HG03139 (cell line): Measurements from ENCODE around the gene DDX39A.
"Not testable (repeated sequence)": the region's sequence is repeated elsewhere in the genome, so short reads cannot be mapped to it uniquely, and the experiment has no call there.

Experiments used
- ATAC-seq: cut with Tn5 transposase; IDR thresholded peaks from one replicate; pipeline ENCODE4 v1.9.1; 2021; ENCODE audit not compliant: unreplicated experiment

Gene DDX39A

DNA sequence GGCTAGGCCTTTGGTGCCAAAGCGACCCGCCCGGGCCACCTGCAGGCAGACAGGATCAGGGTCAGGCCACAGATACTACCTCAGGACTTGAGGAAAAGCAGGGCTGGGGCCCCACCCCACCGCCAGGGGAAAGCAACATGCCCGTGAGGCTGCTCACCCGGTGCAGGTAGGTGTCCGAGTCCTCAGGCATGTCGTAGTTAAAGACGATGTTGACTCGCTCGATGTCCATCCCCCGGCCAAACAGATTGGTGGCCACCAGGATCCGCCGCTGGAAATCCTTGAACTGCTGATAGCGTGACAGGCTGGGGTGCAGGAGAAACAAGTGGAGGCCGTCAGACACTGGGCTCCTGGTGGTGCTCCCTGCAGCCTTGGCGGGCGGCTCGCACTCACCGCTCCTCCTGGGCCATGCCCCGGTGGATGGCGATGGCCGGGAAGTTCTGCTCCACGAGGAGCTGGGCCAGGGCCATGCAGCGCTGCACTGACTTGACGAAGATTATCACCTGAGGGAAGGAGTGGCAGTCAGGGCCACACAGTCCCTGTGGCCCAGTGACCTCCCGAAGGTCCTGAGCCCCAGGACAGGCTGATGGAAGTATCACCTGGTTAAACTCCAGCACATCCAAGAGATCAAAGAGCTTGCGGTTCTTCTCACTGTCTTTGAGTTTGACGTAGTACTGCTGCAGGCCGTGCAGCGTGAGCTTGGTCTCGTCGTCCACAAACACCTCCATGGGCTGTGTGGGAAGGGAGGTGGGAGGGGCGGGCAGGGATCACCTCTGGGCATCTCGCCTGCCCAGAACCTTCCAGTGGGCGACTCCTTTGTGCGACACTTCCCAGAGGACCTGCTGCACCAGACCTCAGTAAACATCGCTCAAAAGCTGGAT lies 9.8 kb downstream of the DDX39A start:
- ATAC-seq: no peak

DNA sequence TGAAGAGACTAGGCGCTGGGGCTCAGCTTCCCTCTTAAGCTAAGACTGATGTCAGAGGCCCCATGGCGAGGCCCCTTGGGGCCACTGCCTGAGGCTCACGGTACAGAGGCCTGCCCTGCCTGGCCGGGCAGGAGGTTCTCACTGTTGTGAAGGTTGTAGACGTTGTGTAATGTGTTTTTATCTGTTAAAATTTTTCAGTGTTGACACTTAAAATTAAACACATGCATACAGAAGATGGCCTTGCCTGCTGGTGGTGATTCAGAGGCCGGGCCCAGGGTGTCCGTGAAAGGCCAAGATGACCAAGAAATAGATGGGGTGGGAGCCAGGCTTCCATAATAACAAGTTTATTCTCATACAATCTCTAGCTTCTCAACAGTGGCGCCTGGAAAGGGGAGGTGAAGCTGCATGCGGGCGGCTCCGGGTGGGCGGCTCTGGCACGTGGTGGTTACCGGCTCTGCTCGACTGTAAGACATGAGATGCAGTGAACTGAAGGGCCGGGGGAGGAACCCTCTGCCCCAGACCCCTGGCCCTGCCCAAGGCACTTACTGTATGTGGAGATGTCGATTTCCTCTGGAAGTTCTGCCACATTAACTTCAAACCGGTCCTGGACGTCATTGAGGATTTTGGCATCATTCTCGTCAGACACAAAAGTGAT lies 10.5 kb downstream of the DDX39A start:
- no peak for ATAC-seq

- ATAC-seq: no peak
Measured at GRCh38 chr19:14407605-14408484, 11.3 kb downstream of the DDX39A start.

- ATAC-seq: no peak
Measured at GRCh38 chr19:14406645-14407401, 12.3 kb downstream of the DDX39A start.

DNA sequence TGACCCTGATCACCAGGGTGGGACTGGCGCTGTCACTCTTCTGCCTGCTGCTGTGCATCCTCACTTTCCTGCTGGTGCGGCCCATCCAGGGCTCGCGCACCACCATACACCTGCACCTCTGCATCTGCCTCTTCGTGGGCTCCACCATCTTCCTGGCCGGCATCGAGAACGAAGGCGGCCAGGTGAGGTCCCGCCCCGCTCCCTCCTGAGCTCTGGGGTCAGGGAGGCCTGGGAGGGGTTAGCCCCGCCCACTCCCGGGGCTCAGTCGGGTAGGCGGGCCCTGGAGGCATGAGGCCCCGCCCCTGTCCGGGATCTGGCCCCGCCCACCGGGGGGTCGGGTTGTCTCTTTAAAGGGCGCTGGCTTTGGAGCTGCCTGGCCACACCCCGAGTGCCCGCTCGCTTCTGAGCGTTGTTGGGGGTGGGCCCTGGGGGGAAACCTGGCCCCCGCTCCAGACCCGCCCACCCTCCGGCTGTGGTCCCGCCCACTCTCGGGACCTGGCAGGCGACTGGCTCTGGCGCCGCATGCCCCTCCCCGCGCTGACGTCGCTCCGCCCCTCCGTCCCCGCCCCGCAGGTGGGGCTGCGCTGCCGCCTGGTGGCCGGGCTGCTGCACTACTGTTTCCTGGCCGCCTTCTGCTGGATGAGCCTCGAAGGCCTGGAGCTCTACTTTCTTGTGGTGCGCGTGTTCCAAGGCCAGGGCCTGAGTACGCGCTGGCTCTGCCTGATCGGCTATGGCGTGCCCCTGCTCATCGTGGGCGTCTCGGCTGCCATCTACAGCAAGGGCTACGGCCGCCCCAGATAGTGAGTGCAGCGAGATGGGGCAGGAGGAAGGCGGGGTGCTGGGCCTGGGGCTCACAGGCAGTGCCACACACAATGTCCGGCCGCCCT lies 13.1 kb downstream of the DDX39A start:
- ATAC-seq: peak; percentile 38

- no peak for ATAC-seq
Measured at GRCh38 chr19:14405380-14405757, 13.8 kb downstream of the DDX39A start.

- no peak for ATAC-seq
Measured at GRCh38 chr19:14404312-14404711, 14.8 kb downstream of the DDX39A start.

DNA sequence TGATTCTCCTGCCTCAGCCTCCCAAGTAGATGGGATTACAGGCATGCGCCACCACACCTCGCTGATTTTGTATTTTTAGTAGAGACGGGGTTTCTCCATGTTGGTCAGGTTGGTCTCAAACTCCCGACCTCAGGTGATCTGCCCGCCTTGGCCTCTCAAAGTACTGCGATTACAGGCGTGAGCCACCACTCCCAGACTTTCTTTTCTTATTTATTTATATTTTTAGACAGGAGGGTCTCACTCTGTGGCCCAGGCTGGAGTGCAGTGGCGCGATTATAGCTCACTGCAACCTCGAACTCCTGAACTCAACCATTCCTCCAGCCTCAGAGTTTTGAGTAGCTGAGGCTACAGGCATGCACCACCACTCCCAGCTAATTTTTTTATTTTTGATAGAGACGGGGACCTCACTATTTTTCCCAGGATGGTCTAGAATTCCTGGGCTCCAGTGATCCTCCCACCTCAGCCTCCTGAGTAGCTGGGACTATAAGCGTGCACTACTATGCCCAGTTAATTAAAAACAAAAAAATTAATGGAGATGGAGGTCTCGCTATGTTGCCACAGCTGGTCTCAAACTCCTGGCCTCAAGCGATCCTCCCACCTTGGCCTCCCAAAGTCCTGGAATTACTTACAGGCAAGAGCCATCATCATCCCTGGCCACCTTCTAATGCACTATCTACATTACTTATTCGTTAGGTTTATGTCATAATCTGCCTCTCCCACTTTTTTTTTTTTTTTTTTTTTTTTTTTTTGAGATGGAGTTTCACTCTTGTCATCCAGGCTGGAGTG lies 15.8 kb downstream of the DDX39A start:
- ATAC-seq: not testable (repeated sequence)

DNA sequence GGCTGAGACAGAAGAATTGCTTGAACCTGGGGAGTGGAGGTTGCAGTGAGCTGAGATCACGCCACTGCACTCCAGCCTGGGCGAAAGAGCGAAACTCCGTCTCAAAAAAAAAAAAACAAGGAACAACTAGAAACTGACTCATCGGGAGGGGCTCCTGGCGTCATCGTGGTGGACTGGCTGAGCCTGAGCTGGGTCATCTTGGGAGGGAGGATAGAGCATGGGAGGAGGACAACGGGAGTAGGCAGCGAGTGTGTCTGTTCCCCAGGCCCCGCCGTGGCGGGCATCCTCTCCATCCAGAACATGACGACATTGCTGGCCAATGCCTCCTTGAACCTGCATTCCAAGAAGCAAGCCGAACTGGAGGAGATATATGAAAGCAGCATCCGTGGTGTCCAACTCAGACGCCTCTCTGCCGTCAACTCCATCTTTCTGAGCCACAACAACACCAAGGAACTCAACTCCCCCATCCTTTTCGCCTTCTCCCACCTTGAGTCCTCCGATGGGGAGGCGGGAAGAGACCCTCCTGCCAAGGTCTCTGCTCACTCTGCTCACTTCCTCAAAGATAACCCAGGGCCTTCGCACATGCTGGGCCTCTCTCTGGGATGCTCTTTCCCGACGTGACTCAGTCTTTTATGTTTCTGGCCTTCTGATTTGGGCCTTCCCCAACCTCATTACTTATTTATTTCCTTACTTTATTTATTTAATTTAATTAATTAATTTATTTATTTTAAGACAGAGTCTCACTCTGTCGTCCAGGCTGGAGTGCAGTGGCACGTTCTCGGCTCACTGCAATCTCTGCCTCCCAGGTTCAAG lies 16.6 kb downstream of the DDX39A start:
- no peak for ATAC-seq

DNA sequence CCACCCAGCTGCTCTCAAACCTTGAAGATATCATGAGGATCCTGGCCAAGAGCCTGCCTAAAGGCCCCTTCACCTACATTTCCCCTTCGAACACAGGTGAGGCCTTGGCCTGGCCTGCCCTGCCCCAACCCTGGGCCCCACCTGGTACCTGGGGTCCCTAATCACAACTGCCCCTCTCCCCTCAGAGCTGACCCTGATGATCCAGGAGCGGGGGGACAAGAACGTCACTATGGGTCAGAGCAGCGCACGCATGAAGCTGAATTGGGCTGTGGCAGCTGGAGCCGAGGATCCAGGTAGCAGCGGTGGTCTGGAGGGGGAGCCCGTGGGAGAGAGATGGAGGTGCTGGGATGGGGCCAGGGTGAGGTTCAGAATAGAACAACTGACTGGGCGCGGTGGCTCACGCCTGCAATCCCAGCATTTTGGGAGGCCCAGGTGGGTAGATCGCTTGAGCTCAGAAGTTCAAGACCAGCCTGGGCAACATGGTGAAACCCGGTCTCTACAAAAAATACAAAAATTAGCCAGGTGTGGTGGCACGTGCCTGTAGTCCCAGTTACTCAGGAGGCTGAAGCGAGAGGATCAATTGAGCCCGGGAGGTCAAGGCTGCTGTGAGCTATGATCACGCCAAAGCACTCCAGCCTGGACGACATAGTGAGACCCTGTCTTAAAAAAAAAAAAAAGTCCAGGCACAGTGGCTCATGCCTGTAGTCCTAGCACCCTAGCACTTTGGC lies 17.5 kb downstream of the DDX39A start:
- no peak for ATAC-seq

DNA sequence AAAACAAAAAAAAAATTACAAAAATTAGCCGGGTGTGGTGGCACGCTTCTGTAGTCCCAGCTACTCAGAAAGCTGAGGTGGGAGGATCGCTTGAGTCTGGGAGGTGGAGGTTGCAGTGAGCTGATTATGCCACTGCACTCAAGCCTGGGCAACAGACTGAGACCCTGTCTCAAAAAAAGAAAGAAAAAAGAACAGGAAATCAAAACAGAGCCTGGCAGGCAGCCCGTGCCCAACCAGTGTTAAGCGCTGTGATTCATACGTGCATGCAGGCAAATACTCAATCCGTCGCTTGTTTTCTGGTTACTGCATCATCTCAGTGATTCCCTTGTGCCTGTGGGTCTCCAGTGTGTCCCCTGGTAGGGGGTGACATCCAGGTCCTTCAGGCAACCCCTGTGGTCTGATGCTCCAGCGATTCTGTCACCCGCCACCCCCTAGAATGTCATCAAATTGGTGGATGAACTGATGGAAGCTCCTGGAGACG lies 18.1 kb downstream of the DDX39A start:
- ATAC-seq: no peak

- ATAC-seq: not testable (repeated sequence)
Measured at GRCh38 chr19:14397168-14397567, 22.0 kb downstream of the DDX39A start.

- ATAC-seq: not testable (repeated sequence)
Measured at GRCh38 chr19:14396730-14397129, 22.4 kb downstream of the DDX39A start.

- no peak for ATAC-seq
Measured at GRCh38 chr19:14395710-14396336, 23.3 kb downstream of the DDX39A start.

GRCh38 chr19:14395262-14395661 lies 23.9 kb downstream of the DDX39A start:
- no peak for ATAC-seq

GRCh38 chr19:14394167-14394566 lies 25.0 kb downstream of the DDX39A start:
- ATAC-seq: no peak

DNA sequence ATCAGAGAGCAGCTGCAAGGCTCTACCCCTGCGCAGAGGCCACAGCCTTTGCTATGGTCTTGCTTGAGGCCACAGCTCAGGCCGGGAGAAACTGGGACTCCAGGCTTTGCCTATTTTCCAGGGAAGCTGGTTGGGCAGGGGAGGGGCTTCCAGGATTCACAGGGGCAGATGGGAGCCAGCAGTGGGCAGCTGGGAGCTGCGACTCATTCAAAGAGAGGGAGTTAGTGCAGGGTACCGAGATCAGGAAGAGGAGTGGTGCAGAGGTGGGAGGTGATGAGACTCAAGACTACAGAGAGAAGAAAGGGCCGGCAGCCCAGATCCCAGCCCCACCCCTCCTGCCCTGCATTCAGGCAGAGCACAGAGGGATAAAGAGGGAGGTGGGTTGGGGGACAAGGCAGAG lies 25.8 kb downstream of the DDX39A start:
- no peak for ATAC-seq
